ENCODE data around the gene CCDC30. TPM values are rescaled to one million over a fixed set of nuclear protein-coding genes. Genes with fewer than 3 reads are reported as not detected.

CCDC30 gene
- total RNA-seq, 1 experiment from 2014 or later, result 0.40 TPM

GRCh38 chr1:42529724-42530181, 66.7 kb downstream of the CCDC30 start:
- no peak overlapping the region for H3K4me3 ChIP-seq

DNA sequence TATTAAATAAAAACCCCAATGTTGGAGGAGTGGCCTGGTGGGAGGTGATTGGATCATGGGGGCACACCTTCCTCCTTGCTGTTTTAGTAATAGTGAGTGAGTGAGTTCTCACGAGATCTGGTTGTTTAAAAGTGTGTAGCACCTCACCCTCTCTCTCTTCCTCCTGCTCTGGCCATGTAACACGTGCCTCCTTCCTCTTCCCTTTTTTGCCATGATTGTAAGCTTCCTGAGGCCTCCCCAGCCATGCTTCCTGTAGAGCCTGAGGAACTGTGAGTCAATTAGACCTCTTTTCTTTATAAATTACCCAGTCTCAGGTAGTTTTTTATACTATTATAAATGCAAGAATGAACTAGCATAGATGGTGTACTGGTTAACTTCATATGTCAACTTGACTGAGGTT, 68.0 kb downstream of the CCDC30 start:
- Histone ChIP-seq H3K9me3 (replicated peaks) (no peaks in the 10 kb centered on the region), H3K36me3 (no peaks in the 10 kb centered on the region), H3K4me3 (no peak overlapping the region), H3K27me3 (no peaks in the 10 kb centered on the region; the same call in 1 of the 2 replicates), H3K4me1 (no peaks in the 10 kb centered on the region), H3K27ac (no peak overlapping the region)
- DNase-seq, result no peak

More at GRCh38 chr1:42529724-42530181, 66.7 kb downstream of the CCDC30 start:
- Histone ChIP-seq H3K4me1 (no peaks in the 10 kb centered on the region), H3K36me3 (no peaks in the 10 kb centered on the region), H3K27me3 (no peaks in the 10 kb centered on the region; the same call in 1 of the 2 replicates), H3K9me3 (replicated peaks) (no peaks in the 10 kb centered on the region), H3K27ac (no peak overlapping the region)
- no peak for DNase-seq

GRCh38 chr1:42533101-42533863, 70.2 kb downstream of the CCDC30 start:
- Histone ChIP-seq H3K27ac (no peak overlapping the region), H3K4me3 (no peak overlapping the region)

GRCh38 chr1:42541104-42541503, 78.0 kb downstream of the CCDC30 start:
- DNase-seq, result no peak
- H3K9me3 ChIP-seq (replicated peaks), result no peaks in the 10 kb centered on the region
- no peak overlapping the region for H3K27ac ChIP-seq
- no peak overlapping the region for H3K4me3 ChIP-seq
- no peaks in the 10 kb centered on the region; the same call in 1 of the 2 replicates for H3K27me3 ChIP-seq
- H3K4me1 ChIP-seq, result no peaks in the 10 kb centered on the region
- H3K36me3 ChIP-seq, result no peaks in the 10 kb centered on the region

More at GRCh38 chr1:42533101-42533863, 70.2 kb downstream of the CCDC30 start:
- no peak for DNase-seq
- Histone ChIP-seq H3K27me3 (no peaks in the 10 kb centered on the region), H3K4me1 (no peaks in the 10 kb centered on the region), H3K36me3 (no peaks in the 10 kb centered on the region), H3K9me3 (replicated peaks) (no peaks in the 10 kb centered on the region)

DNA sequence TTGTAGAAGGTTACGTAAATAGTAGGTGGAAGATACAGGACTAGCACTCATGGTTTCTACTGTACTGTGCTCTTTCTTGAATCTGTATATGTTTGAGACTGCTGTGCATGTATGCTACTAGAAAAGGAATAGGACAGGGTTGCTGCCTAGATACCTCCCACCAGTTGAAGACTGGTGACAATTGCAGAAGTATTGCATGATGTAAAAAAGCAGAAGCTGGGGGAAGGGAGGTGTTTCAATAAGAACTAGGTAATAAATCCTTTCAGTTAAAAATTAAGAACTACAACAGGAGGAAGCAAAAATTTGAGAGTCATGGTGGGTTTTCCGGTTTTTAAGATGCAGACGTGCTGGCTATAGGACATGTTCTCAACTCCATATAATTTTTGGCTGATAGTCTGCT, 88.1 kb downstream of the CCDC30 start:
- no peaks in the 10 kb centered on the region for H3K4me1 ChIP-seq
- no peaks in the 10 kb centered on the region for H3K9me3 ChIP-seq (replicated peaks)
- no peak for DNase-seq
- no peaks in the 10 kb centered on the region for H3K36me3 ChIP-seq
- no peak overlapping the region for H3K27ac ChIP-seq
- H3K4me3 ChIP-seq, result no peak overlapping the region
- no peaks in the 10 kb centered on the region; the same call in 1 of the 2 replicates for H3K27me3 ChIP-seq

GRCh38 chr1:42551590-42551989, 88.5 kb downstream of the CCDC30 start:
- no peak overlapping the region for H3K27ac ChIP-seq
- H3K4me3 ChIP-seq, result no peak overlapping the region
- H3K27me3 ChIP-seq, result no peaks in the 10 kb centered on the region; the same call in 1 of the 2 replicates
- no peaks in the 10 kb centered on the region for H3K36me3 ChIP-seq
- H3K4me1 ChIP-seq, result no peaks in the 10 kb centered on the region
- H3K9me3 ChIP-seq (replicated peaks), result no peaks in the 10 kb centered on the region
- DNase-seq, result no peak

DNA sequence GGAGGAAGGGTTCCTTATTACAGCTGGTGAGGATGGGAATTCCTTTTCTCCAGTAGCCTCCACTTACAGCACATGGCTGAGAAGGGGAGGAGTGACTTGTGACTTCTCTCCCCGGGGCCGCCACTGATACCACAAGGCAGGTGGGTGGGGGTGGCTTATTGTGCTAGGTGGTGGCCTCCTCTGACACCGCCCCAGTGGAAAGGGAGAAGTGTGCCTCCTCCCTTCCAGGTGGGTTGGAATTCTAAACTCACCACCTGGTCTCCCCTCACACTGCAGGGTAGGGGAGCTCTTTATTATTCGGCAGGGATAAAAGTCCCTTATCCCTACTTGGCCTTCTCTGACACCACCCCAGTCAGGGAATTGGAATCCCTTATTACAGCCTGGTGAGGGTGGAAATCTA, 89.5 kb downstream of the CCDC30 start:
- H3K27ac ChIP-seq, result no peak overlapping the region
- H3K4me3 ChIP-seq, result no peak overlapping the region

DNA sequence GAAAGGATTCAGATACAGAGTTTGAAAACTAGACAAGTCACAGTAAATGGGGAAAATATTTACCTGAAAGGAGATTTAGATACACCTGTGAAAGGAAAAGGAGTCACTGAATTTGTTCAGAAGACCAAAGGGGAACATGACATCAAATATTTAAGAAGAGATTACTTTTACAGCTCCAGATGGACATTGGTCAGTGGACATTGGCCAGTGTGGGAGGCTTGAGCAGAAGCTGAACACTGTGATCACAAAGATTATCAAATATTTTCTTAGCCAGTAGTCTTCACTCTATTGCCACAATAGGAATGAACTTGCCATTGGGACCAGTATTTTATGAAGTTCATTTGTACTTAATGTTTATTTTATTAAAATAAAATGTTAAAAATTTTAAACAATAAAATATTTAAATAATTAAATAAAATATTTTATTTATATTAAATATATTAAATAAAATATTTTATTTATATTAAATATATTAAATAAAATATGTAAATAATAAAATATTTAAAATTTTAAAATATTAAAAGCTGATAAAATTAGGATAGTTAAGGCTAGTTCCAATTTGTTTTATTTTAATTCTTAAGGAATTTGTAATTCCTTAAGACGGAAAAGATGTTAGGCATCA, 94.3 kb downstream of the CCDC30 start:
- Histone ChIP-seq H3K36me3 (no peaks in the 10 kb centered on the region), H3K4me1 (no peaks in the 10 kb centered on the region)
- no peak for DNase-seq

More for the DNA sequence above, 89.5 kb downstream of the CCDC30 start:
- Histone ChIP-seq H3K9me3 (replicated peaks) (no peaks in the 10 kb centered on the region), H3K4me1 (no peaks in the 10 kb centered on the region), H3K27me3 (no peaks in the 10 kb centered on the region; the same call in 1 of the 2 replicates), H3K36me3 (no peaks in the 10 kb centered on the region)
- no peak for DNase-seq

DNA sequence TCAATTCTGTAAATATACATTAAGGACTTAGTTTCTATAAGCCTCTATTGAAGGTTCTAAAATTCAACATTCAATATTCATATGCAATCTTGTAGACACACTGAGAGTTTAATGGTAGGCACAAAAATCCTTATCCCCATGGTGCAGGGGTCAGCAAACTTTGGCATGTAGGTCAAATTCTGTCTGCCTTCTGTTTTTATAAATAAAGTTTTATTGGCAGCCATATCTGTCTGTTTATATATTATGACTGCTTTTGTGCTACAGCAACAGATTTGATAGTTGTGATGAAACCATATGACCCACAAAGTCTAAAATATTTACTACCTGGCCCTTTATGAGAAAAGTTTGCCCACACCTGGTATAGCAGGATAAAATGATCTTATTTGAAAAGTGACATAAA, 104.0 kb downstream of the CCDC30 start:
- DNase-seq, result no peak
- Histone ChIP-seq H3K36me3 (no peaks in the 10 kb centered on the region), H3K4me1 (no peaks in the 10 kb centered on the region), H3K27me3 (no peaks in the 10 kb centered on the region; the same call in 1 of the 2 replicates), H3K27ac (no peak overlapping the region), H3K9me3 (replicated peaks) (no peaks in the 10 kb centered on the region), H3K4me3 (no peak overlapping the region)

More for the DNA sequence above, 94.3 kb downstream of the CCDC30 start:
- H3K27ac ChIP-seq, result no peak overlapping the region
- H3K27me3 ChIP-seq, result no peaks in the 10 kb centered on the region; the same call in 1 of the 2 replicates
- no peak overlapping the region for H3K4me3 ChIP-seq
- H3K9me3 ChIP-seq (replicated peaks), result no peaks in the 10 kb centered on the region; the same call in 1 of the 2 replicates

DNA sequence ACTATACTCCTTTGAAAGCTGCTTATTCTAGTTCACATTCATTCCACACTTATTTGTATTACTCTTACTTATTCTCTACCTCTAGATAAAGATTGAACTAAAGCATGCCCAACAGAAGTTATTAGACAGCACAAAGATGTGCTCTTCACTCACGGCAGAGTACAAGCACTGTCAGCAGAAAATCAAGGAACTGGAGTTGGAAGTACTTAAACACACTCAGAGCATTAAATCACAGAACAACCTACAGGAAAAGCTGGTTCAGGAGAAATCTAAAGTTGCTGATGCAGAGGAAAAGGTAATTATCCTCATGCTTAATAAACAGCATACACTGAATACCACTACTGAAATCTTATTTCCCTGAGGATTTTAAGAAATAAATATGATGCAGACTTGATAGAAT, 113.8 kb downstream of the CCDC30 start:
- H3K36me3 ChIP-seq, result no peaks in the 10 kb centered on the region
- DNase-seq, result no peak
- H3K27ac ChIP-seq, result no peak overlapping the region
- H3K4me1 ChIP-seq, result no peaks in the 10 kb centered on the region
- H3K27me3 ChIP-seq, result peaks cover 4% of the 10 kb centered on the region; the same call in 1 of the 2 replicates
- H3K4me3 ChIP-seq, result no peak overlapping the region
- no peaks in the 10 kb centered on the region for H3K9me3 ChIP-seq (replicated peaks)

DNA sequence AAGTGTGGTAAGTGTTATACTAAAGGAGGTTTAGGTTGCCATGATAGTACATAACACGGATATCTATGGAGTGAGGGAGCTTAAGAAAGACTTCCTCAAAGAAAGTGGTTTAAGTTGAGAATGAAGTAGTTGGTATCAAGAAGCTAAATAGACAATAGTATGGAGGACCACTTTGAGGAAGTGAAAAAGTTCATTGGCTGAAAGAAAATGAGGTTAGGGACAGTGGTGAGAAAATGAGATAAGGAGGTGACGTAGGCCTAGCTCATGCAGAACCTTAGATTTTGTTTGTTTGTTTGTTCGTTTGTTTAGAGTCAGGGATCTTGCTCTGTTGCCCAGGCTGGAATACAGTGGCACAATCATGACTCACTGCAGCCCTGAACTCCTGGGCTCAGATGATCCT, 122.9 kb downstream of the CCDC30 start:
- DNase-seq, result no peak
- no peaks in the 10 kb centered on the region for H3K27me3 ChIP-seq
- H3K36me3 ChIP-seq, result no peaks in the 10 kb centered on the region
- peaks cover 7% of the 10 kb centered on the region for H3K9me3 ChIP-seq (replicated peaks)
- H3K27ac ChIP-seq, result no peak overlapping the region
- no peaks in the 10 kb centered on the region for H3K4me1 ChIP-seq
- H3K4me3 ChIP-seq, result no peak overlapping the region

DNA sequence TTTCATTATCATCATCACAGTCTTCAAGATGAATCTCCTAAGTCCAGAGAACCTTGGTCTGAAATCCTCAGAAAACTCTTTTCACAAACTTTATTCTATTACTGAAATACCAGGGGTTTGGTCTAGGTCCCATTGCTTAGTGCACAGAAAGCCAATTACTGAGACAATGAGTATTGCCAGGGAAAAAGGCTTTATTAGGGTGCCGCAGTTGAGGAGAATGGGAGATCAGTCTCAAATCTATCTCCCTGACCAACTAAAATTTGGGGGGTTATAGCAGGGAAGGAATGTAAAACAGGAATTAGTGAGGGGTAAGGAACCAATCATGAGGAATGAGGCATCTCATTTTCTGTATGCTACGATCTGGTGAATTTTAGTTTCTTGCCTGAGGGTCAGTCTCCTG, 124.7 kb downstream of the CCDC30 start:
- DNase-seq, result no peak
- H3K9me3 ChIP-seq (replicated peaks), result peaks cover 7% of the 10 kb centered on the region
- H3K4me3 ChIP-seq, result no peak overlapping the region
- H3K4me1 ChIP-seq, result no peaks in the 10 kb centered on the region
- H3K27ac ChIP-seq, result no peak overlapping the region
- no peaks in the 10 kb centered on the region for H3K36me3 ChIP-seq
- no peaks in the 10 kb centered on the region for H3K27me3 ChIP-seq

DNA sequence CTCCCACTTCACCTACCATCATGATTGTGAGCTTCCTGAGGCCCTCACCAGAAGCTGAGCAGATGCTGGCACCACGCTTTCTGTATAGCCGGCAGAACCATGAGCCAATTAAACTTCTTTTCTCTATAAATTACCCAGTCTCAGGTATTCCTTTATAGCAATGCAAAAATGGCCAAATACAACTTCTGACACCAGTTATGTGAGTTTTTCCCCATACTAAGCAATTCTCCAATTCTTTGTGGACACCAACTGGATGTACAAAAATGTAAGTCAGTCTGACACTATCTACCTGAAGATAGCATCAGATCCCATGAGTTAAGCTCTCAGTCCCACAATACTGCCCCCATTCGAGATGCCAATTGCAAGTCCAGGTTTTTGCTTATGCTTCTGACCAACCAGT, 129.7 kb downstream of the CCDC30 start:
- Histone ChIP-seq H3K9me3 (replicated peaks) (no peaks in the 10 kb centered on the region; the same call in none of the 2 replicates), H3K36me3 (no peaks in the 10 kb centered on the region), H3K4me3 (no peak overlapping the region), H3K27me3 (no peaks in the 10 kb centered on the region; the same call in 1 of the 2 replicates), H3K27ac (no peak overlapping the region), H3K4me1 (no peaks in the 10 kb centered on the region)
- no peak for DNase-seq

GRCh38 chr1:42593486-42594100, 130.5 kb downstream of the CCDC30 start:
- H3K36me3 ChIP-seq, result no peaks in the 10 kb centered on the region
- no peak overlapping the region for H3K27ac ChIP-seq
- DNase-seq, result no peak
- no peaks in the 10 kb centered on the region; the same call in 1 of the 2 replicates for H3K9me3 ChIP-seq (replicated peaks)
- no peak overlapping the region for H3K4me3 ChIP-seq
- H3K4me1 ChIP-seq, result no peaks in the 10 kb centered on the region
- H3K27me3 ChIP-seq, result no peaks in the 10 kb centered on the region; the same call in 1 of the 2 replicates

- H3K4me1 ChIP-seq, result no peaks in the 10 kb centered on the region
- no peaks in the 10 kb centered on the region for H3K36me3 ChIP-seq
- no peak overlapping the region for H3K4me3 ChIP-seq
- DNase-seq, result no peak
- peaks cover 4% of the 10 kb centered on the region; the same call in 1 of the 2 replicates for H3K27me3 ChIP-seq
- no peaks in the 10 kb centered on the region for H3K9me3 ChIP-seq (replicated peaks)
- H3K27ac ChIP-seq, result no peak overlapping the region
Observed at GRCh38 chr1:42601472-42601871, 138.4 kb downstream of the CCDC30 start.

All from SJCRH30 (cell line).